ENCODE data around the gene B3GNT9. TPM values are rescaled to one million over a fixed set of nuclear protein-coding genes. Genes with fewer than 3 reads are reported as not detected.

B3GNT9 gene
- total RNA-seq, 1 experiment from 2014 or later, result 3.8 TPM

- Histone ChIP-seq H3K9ac (ENCODE audit: low read length) (peak overlapping the region; percentile 77), H3K27me3 (ENCODE audit: insufficient read depth, low read length) (no peaks in the 10 kb centered on the region), H3K36me3 (ENCODE audit: control insufficient read depth in 1 of 2, insufficient read depth in 2 of 2, low read length in 2 of 2) (0 out of 4 replicates have a peak, but pooled peaks cover 0 to 6% of the 10 kb centered on the region in 2 experiments), H3K4me1 (ENCODE audit: control insufficient read depth in 1 of 2, insufficient read depth in 2 of 2, low read length in 2 of 2) (peaks cover 48 to 78% of the 10 kb centered on the region in 2 experiments), H3K79me2 (ENCODE audit: insufficient read depth, low read length) (peaks cover 9% of the 10 kb centered on the region), H3K9me2 (ENCODE audit: insufficient read depth) (no peaks in the 10 kb centered on the region), H3K4me3 (replicated peaks in 1 of 2; ENCODE audit: low read depth in 1 of 2, low read length in 2 of 2) (peak overlapping the region; percentile 46 to 67), H2AFZ (ENCODE audit: low read depth, low read length, poor library complexity, severe bottlenecking) (no peak overlapping the region), H4K20me1 (ENCODE audit: insufficient read depth) (no peaks in the 10 kb centered on the region), H3K4me2 (ENCODE audit: low read length) (peak overlapping the region; percentile 93), H3K27ac (ENCODE audit: low read depth, low read length) (peak overlapping the region; percentile 95), H3K9me3 (ENCODE audit: control insufficient read depth in 1 of 2, insufficient read depth in 1 of 2, low read depth in 1 of 2, low read length in 2 of 2) (no peaks in the 10 kb centered on the region)
- POLR2A ChIA-PET, result interaction anchor here (0.6 to 1.4 kb wide), 6 partner anchors 8 to 275 kb away, joined by 3 to 5 read pairs (median 3); partner anchors contain the start of genes FHOD1 and NOL3
- peak; percentile 79 for ATAC-seq
- CTCF ChIA-PET, result interaction anchor here (0.7 to 3.4 kb wide), 7 partner anchors 8 to 235 kb away, joined by 3 to 14 read pairs (median 5); partner anchors contain the start of genes ELMO3 and NOL3
- BruUV-seq (replicated peaks), result no TSS peak
- RAD21 ChIA-PET (ENCODE audit: low non-redundant PET in 1 of 2, low total read pairs in 2 of 2, uncharacterized antibody in 2 of 2, unreplicated experiment in 2 of 2), result interaction anchor here in 1 of 2 experiments (0.6 kb wide), 1 partner anchor 208 kb away, joined by 3 read pairs; no protein-coding TSS in a partner anchor
- intact Hi-C loops (cut with micrococcal nuclease), result no loop called here
- peak; percentile 93 for DNase-seq (ENCODE audit: low read depth, low spot score)
- TF ChIP-seq REST (IDR thresholded peaks at IDR 0.05; ENCODE audit: low read depth) (no peak), EGR1 (IDR thresholded peaks at IDR 0.05; ENCODE audit: low read depth) (no peak), ELF1 (IDR thresholded peaks at IDR 0.05; ENCODE audit: borderline replicate concordance, low read depth) (no peak), FOSL1 (IDR thresholded peaks at IDR 0.05; ENCODE audit: low read depth) (no peak), CEBPB (IDR thresholded peaks at IDR 0.05; ENCODE audit: low read depth) (no peak), TCF7L2 (IDR thresholded peaks at IDR 0.05; ENCODE audit: borderline replicate concordance, extremely low read depth, insufficient read depth, insufficient read length) (no peak), POLR2A (IDR thresholded peaks at IDR 0.05; ENCODE audit: borderline replicate concordance, extremely low read depth, insufficient read depth, insufficient read length) (peak; percentile 82), SIN3A (IDR thresholded peaks at IDR 0.05; ENCODE audit: low read depth) (no peak), ZNF274 (IDR thresholded peaks at IDR 0.05; ENCODE audit: low read depth, low read length) (no peak), YY1 (IDR thresholded peaks at IDR 0.05; ENCODE audit: extremely low read depth, insufficient replicate concordance, low read depth, low read length) (peak; percentile 50), ZFX (IDR thresholded peaks at IDR 0.05) (peak; percentile 56; the same call in 1 of the 2 replicates), POLR2AphosphoS5 (IDR thresholded peaks at IDR 0.05; ENCODE audit: low read depth, low read length) (peak; percentile 95), EZH2 (IDR thresholded peaks at IDR 0.05) (no peak), CBX3 (IDR thresholded peaks at IDR 0.05; ENCODE audit: low read depth) (no peak), RAD21 (IDR thresholded peaks at IDR 0.05; ENCODE audit: low read depth) (no peak), JUND (IDR thresholded peaks at IDR 0.05) (no peak), SP1 (IDR thresholded peaks at IDR 0.05; ENCODE audit: low read depth) (no peak), EZH2phosphoT487 (IDR thresholded peaks at IDR 0.05; ENCODE audit: borderline replicate concordance) (no peak), SRF (IDR thresholded peaks at IDR 0.05; ENCODE audit: low read depth) (no peak)
- TF ChIP-seq, protein P1, sequence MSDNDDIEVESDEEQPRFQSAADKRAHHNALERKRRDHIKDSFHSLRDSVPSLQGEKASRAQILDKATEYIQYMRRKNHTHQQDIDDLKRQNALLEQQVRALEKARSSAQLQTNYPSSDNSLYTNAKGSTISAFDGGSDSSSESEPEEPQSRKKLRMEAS (IDR thresholded peaks at IDR 0.05), result no peak
- TF ChIP-seq, protein P2, sequence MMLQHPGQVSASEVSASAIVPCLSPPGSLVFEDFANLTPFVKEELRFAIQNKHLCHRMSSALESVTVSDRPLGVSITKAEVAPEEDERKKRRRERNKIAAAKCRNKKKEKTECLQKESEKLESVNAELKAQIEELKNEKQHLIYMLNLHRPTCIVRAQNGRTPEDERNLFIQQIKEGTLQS (IDR thresholded peaks at IDR 0.05), result no peak
- TF ChIP-seq, protein P3, sequence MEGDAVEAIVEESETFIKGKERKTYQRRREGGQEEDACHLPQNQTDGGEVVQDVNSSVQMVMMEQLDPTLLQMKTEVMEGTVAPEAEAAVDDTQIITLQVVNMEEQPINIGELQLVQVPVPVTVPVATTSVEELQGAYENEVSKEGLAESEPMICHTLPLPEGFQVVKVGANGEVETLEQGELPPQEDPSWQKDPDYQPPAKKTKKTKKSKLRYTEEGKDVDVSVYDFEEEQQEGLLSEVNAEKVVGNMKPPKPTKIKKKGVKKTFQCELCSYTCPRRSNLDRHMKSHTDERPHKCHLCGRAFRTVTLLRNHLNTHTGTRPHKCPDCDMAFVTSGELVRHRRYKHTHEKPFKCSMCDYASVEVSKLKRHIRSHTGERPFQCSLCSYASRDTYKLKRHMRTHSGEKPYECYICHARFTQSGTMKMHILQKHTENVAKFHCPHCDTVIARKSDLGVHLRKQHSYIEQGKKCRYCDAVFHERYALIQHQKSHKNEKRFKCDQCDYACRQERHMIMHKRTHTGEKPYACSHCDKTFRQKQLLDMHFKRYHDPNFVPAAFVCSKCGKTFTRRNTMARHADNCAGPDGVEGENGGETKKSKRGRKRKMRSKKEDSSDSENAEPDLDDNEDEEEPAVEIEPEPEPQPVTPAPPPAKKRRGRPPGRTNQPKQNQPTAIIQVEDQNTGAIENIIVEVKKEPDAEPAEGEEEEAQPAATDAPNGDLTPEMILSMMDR (IDR thresholded peaks at IDR 0.05 in 2 of 3, conservative IDR thresholded peaks at IDR 0.05 in 1 of 3; ENCODE audit: borderline replicate concordance in 1 of 3, insufficient read depth in 1 of 3, low read depth in 2 of 3, low read length in 2 of 3), result 0 out of 6 replicates have a peak, but pooled peaks of 1 of the 3 experiments have one; percentile 6
Measured at GRCh38 chr16:67177743-67178699, 27.2 kb upstream of the B3GNT9 start.

All from HCT116 (cell line).